Endodermal cell (in vitro differentiated cells): ENCODE measurements around the gene NUP62. TPM values are rescaled to one million over a fixed set of nuclear protein-coding genes. Genes with fewer than 3 reads are reported as not detected.
A peak's percentile ranks its signal among the peaks of the same experiment; 100 is the strongest.

ENCODE experiments used
- DNase-seq: peaks from one replicate; pipeline ENCODE4 v3.0.0-alpha.2; 2017
- H3K27ac ChIP-seq: 2 replicates; pipeline ENCODE4 v1.5.1; 2013; ENCODE audit warnings: mild to moderate bottlenecking, low read depth, low read length, moderate library complexity
- H3K27me3 ChIP-seq: 2 replicates; pipeline ENCODE4 v1.6.1; 2013; ENCODE audit warnings: mild to moderate bottlenecking, low read length, moderate library complexity; ENCODE audit not compliant: insufficient read depth, control insufficient read depth, poor library complexity, severe bottlenecking
- H3K36me3 ChIP-seq: 2 replicates; pipeline ENCODE4 v1.7.0; 2013; ENCODE audit warnings: mild to moderate bottlenecking, low read length, moderate library complexity; ENCODE audit not compliant: control insufficient read depth, insufficient read depth
- H3K4me1 ChIP-seq: one replicate; pipeline ENCODE4 v1.7.0; 2013; ENCODE audit warnings: low read length; ENCODE audit not compliant: control insufficient read depth, insufficient read depth
- H3K4me3 ChIP-seq: 2 replicates; pipeline ENCODE4 v1.5.1; 2013; ENCODE audit warnings: mild to moderate bottlenecking, low read length, moderate library complexity
- H3K9ac ChIP-seq: 2 replicates; pipeline ENCODE4 v1.6.1; 2013; ENCODE audit warnings: mild to moderate bottlenecking, low read length, moderate library complexity; ENCODE audit not compliant: poor library complexity, severe bottlenecking; ENCODE audit errors: extremely low read depth
- H3K9me3 ChIP-seq: 2 replicates; pipeline ENCODE4 v1.6.1; 2013; ENCODE audit warnings: mild to moderate bottlenecking, low read length, moderate library complexity; ENCODE audit not compliant: control insufficient read depth
- H3K27ac Mint-ChIP-seq: 2 replicates; pipeline ENCODE4 v1.8.0; 2020; ENCODE audit warnings: mixed read lengths
- H3K27me3 Mint-ChIP-seq: 2 replicates; pipeline ENCODE4 v1.8.0; 2021; ENCODE audit warnings: mild to moderate bottlenecking, mixed read lengths; ENCODE audit not compliant: insufficient read depth
- H3K36me3 Mint-ChIP-seq: 2 replicates; pipeline ENCODE4 v1.8.0; 2020; ENCODE audit warnings: low read depth, mixed read lengths
- H3K4me1 Mint-ChIP-seq: 2 replicates; pipeline ENCODE4 v1.8.0; 2020; ENCODE audit warnings: mixed read lengths
- H3K4me3 Mint-ChIP-seq: 2 replicates; pipeline ENCODE4 v1.8.0; 2020; ENCODE audit warnings: mild to moderate bottlenecking, moderate library complexity, mixed read lengths
- H3K9me3 Mint-ChIP-seq: 2 replicates; pipeline ENCODE4 v1.8.0; 2020; ENCODE audit warnings: mild to moderate bottlenecking, mixed read lengths
- WGBS, 2 experiments: methylation state at CpG; one replicate each; pipeline versions ENCODE4 v1.1.5 to v1.1.7; 2013; ENCODE audit warnings: missing lambda C conversion rate in 2 of 2, mixed read lengths in 1 of 2; ENCODE audit not compliant: insufficient coverage in 1 of 2, insufficient read length in 1 of 2; 5-methylcytosine and 5-hydroxymethylcytosine counted together
- total RNA-seq, 2 donors: library from RNA; stranded (reverse); fragmentation: NEBNext Ultra II Directional in 1 of 2; extraction: Animal tissue kit (Norgen Biotek cat#: 25700) in 1 of 2; gene quantifications; 2 replicates in 1 of 2; 3 replicates in 1 of 2; pipeline ENCODE4 v1.2.1, GENCODE V29; 2021
- TF ChIP-seq, protein P1 (sequence below): fragments of 200-600 bp; sonication (generic); conservative IDR thresholded peaks from 2 replicates; pipeline ENCODE4 v1.5.0; 2021; ENCODE audit warnings: antibody characterized with exemption, mild to moderate bottlenecking

Gene NUP62
- total RNA-seq, 2 donors from 2014 or later = 84.9 to 96.4 TPM

DNA sequence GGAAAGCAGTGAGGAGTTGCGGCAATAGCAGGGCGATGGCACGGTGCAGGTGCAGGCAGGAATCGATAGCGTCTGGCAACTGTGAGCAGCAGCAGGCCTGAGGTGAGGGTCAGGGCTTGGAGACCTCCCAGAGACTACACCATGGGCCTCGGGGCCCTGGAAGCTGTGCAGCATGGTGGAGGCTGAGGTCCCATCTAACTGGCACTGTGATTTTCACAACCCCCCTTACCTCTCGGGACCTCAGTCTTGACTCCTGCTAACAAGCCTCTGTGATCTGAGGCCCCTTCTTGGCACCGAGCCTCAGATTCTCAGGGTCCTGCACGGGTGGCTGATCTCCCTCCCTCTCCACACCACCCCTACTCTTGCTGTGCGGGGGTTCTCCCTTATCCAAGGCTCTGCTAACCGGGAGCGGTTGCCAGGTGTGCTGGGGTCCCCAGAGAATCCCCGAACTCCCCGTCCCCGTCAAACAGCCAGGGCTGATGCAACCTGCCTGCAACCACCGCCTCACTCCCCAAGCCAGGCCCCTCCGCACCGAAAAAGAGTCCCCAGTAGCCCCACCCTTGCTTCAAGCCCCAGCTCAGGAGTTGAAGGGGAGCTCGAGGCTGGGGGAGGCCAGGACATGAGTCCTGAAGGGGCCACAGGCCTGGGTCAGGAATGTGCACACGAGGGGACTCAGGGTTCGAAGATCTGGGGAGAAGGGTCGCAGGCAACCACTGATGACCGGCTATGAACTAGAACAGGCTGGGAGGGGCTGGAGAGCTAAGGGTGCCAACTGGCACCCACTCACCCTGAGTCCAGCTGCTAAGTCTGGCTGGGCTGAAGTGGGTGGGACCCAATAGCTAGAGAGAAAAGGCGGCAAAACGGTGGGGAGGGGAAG lies 5.1 kb downstream of the NUP62 start:
- Histone ChIP-seq H3K27me3 (no peaks in the 10 kb centered on the region), H3K9ac (no peak overlapping the region), H3K9me3 (no peaks in the 10 kb centered on the region), H3K27ac (no peak overlapping the region), H3K36me3 (peaks cover 67% of the 10 kb centered on the region), H3K4me3 (no peak overlapping the region), H3K4me1 (peaks cover 7% of the 10 kb centered on the region)
- TF ChIP-seq, protein P1, sequence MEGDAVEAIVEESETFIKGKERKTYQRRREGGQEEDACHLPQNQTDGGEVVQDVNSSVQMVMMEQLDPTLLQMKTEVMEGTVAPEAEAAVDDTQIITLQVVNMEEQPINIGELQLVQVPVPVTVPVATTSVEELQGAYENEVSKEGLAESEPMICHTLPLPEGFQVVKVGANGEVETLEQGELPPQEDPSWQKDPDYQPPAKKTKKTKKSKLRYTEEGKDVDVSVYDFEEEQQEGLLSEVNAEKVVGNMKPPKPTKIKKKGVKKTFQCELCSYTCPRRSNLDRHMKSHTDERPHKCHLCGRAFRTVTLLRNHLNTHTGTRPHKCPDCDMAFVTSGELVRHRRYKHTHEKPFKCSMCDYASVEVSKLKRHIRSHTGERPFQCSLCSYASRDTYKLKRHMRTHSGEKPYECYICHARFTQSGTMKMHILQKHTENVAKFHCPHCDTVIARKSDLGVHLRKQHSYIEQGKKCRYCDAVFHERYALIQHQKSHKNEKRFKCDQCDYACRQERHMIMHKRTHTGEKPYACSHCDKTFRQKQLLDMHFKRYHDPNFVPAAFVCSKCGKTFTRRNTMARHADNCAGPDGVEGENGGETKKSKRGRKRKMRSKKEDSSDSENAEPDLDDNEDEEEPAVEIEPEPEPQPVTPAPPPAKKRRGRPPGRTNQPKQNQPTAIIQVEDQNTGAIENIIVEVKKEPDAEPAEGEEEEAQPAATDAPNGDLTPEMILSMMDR = no peak
- Mint-ChIP-seq H3K9me3 (no peaks in the 10 kb centered on the region), H3K4me1 (peaks cover 22% of the 10 kb centered on the region), H3K36me3 (peaks cover 66% of the 10 kb centered on the region), H3K4me3 (no peak overlapping the region), H3K27ac (no peak overlapping the region), H3K27me3 (no peaks in the 10 kb centered on the region)
- WGBS, 2 experiments = 92 to 95% methylated on average over 19 to 25 of the region's 25 CpGs
- peak; percentile 43 for DNase-seq

DNA sequence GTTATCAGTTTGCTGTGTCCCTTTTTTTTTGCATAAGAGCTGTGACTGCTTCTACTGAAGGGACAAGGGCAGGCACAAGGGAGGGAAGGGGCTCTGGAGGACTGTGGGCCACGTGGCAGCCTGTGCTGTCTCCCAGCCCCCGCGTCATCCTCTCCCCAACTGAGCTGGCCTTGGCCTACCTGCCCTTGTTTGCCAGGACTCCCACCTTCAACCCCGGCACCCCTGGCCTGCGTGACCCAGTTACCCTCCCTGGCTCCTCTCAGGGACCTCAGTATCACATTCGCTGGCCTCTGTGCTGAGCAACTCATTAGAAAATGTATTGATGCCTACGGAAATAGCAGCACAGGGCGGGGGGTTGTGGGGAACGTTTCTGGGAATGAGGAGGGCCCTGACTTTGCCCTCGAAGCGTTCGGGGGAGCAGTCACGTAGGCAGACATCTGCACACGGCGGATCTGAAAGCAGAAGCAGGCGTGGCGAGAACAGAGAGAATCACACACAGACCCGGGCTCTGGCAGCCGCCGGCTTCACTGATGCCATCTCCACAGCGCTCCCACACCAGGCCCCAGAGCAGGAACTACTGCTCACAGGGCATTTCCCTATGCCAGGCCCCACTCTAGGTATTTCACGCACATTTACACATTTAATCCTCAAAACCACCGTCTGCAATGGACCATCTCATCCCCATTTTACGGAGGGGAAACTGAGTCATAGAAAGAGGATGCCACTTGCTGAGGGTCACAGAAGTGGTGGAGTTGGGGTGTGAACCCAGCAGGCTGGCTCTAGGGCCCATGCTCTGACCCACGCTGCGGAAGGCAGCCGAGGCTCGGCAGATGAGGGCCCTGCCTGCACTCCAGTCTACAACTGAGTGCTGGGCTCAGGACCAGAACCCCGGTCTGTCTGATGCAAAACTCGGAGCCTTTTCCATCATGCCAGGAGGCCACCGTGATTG lies 6.0 kb downstream of the NUP62 start:
- 95% methylated on average over 23 to 31 of the region's 31 CpGs for WGBS, 2 experiments
- Histone ChIP-seq H3K4me3 (no peak overlapping the region), H3K4me1 (peaks cover 7% of the 10 kb centered on the region), H3K27ac (no peak overlapping the region), H3K9me3 (no peaks in the 10 kb centered on the region), H3K27me3 (no peaks in the 10 kb centered on the region), H3K9ac (no peak overlapping the region), H3K36me3 (peaks cover 72% of the 10 kb centered on the region)
- TF ChIP-seq, protein P1 = no peak
- no peaks in the 10 kb centered on the region for H3K27me3 Mint-ChIP-seq
- peaks cover 71% of the 10 kb centered on the region for H3K36me3 Mint-ChIP-seq
- peak; percentile 30 for DNase-seq
- peaks cover 18% of the 10 kb centered on the region for H3K4me1 Mint-ChIP-seq
- no peaks in the 10 kb centered on the region for H3K9me3 Mint-ChIP-seq
- no peak overlapping the region for H3K27ac Mint-ChIP-seq
- no peak overlapping the region for H3K4me3 Mint-ChIP-seq
